ENCODE data around the gene CUL9.

GRCh38 chr6:43207286-43207685 lies 25.3 kb downstream of the CUL9 start:
- TF ChIP-seq EZH2 (IDR thresholded peaks at IDR 0.05; ENCODE audit: borderline replicate concordance, low read length): no peak
- no peak for TF ChIP-seq CTCF (conservative IDR thresholded peaks at IDR 0.05 in 1 of 2, IDR thresholded peaks at IDR 0.05 in 1 of 2; ENCODE audit: extremely low read depth in 1 of 2, insufficient read depth in 1 of 2, low read depth in 1 of 2, low read length in 2 of 2)
